HEK293 (cell line): ENCODE measurements around the gene FRMD5.

Experiments
- CTCF ChIA-PET: fragments of 350-600 bp; formaldehyde crosslinking; extraction: SDS; loops from one replicate; lab custom pipeline; 2021; ENCODE audit warnings: antibody characterized with exemption; lab: Yijun Ruan, JAX
- POLR2A ChIA-PET: fragments of 300-600 bp; formaldehyde crosslinking; extraction: SDS; loops from one replicate; lab custom pipeline; 2020; ENCODE audit warnings: antibody characterized with exemption, inconsistent platforms; lab: Yijun Ruan, JAX
- H3K27ac ChIP-seq: fragments of 200-500 bp; sonication (Bioruptor generic); 2 replicates; pipeline ENCODE4 v1.5.1; 2014; ENCODE audit warnings: low read depth, low read length, control low read depth, inconsistent platforms; ENCODE audit errors: extremely low read depth
- H3K36me3 ChIP-seq, 2 experiments: fragments of 200-500 bp in 1 of 2; sonication (Bioruptor generic) in 1 of 2; 1 replicate in 1 of 2; 2 replicates in 1 of 2; pipeline ENCODE4 v1.5.1; 2014 to 2017; ENCODE audit warnings: inconsistent platforms in 2 of 2, low read length in 2 of 2; ENCODE audit not compliant: control insufficient read depth in 2 of 2, insufficient read depth in 1 of 2
- H3K4me1 ChIP-seq: fragments of 200-500 bp; sonication (Bioruptor generic); 2 replicates; pipeline ENCODE4 v1.5.1; 2014; ENCODE audit warnings: mild to moderate bottlenecking, low read length, inconsistent platforms; ENCODE audit not compliant: control insufficient read depth, insufficient read depth
- H3K4me3 ChIP-seq: 2 replicates; pipeline ENCODE4 v1.5.1; 2011; ENCODE audit warnings: low read depth, mild to moderate bottlenecking, control low read depth, low read length, moderate library complexity
- H3K9me3 ChIP-seq: fragments of 200-500 bp; sonication (Bioruptor generic); 2 replicates; pipeline ENCODE4 v1.5.1; 2014; ENCODE audit warnings: low read depth, low read length, inconsistent platforms; ENCODE audit not compliant: control insufficient read depth, insufficient read depth
- GLI4 ChIP-seq: fragments of 450-650 bp; formaldehyde crosslinking; IDR thresholded peaks from 2 replicates; pipeline ENCODE4 v1.5.1; 2016; ENCODE audit warnings: missing biosample characterization, missing genetic modification characterization
- KLF16 ChIP-seq: fragments of 450-650 bp; formaldehyde crosslinking; IDR thresholded peaks from 2 replicates; pipeline ENCODE4 v1.5.1; 2017; ENCODE audit warnings: missing biosample characterization, missing genetic modification characterization
- MZF1 ChIP-seq: fragments of 450-650 bp; formaldehyde crosslinking; IDR thresholded peaks from 2 replicates; pipeline ENCODE4 v1.5.1; 2017; ENCODE audit warnings: missing biosample characterization, missing genetic modification characterization, borderline replicate concordance
- ZNF155 ChIP-seq: fragments of 450-650 bp; formaldehyde crosslinking; IDR thresholded peaks from 2 replicates; pipeline ENCODE4 v1.5.1; 2016; ENCODE audit warnings: missing biosample characterization, missing genetic modification characterization
- ZNF423 ChIP-seq: fragments of 450-650 bp; formaldehyde crosslinking; IDR thresholded peaks from 2 replicates; pipeline ENCODE4 v1.5.1; 2016; ENCODE audit warnings: missing biosample characterization, missing genetic modification characterization
- ZNF544 ChIP-seq: fragments of 450-650 bp; formaldehyde crosslinking; IDR thresholded peaks from 2 replicates; pipeline ENCODE4 v1.5.0; 2017; ENCODE audit warnings: missing biosample characterization, missing genetic modification characterization
- ZNF664 ChIP-seq: fragments of 450-650 bp; formaldehyde crosslinking; IDR thresholded peaks from 2 replicates; pipeline ENCODE4 v1.5.1; 2016; ENCODE audit warnings: missing biosample characterization, missing genetic modification characterization
- ZNF707 ChIP-seq: fragments of 450-650 bp; formaldehyde crosslinking; IDR thresholded peaks from 2 replicates; pipeline ENCODE4 v1.5.1; 2016; ENCODE audit warnings: missing biosample characterization, missing genetic modification characterization
- ZNF776 ChIP-seq: fragments of 450-650 bp; formaldehyde crosslinking; IDR thresholded peaks from 2 replicates; pipeline ENCODE4 v1.5.0; 2017; ENCODE audit warnings: missing biosample characterization, missing genetic modification characterization, borderline replicate concordance
- TF ChIP-seq, protein P1 (sequence below): fragments of 450-650 bp; formaldehyde crosslinking; IDR thresholded peaks from 2 replicates; pipeline ENCODE4 v1.5.1; 2016; ENCODE audit warnings: missing biosample characterization, missing genetic modification characterization
- TF ChIP-seq, protein P2 (sequence below): fragments of 450-650 bp; formaldehyde crosslinking; IDR thresholded peaks from 2 replicates; pipeline ENCODE4 v1.5.1; 2016; ENCODE audit warnings: missing biosample characterization, missing genetic modification characterization, low read depth
- TF ChIP-seq, protein P3 (sequence below): fragments of 450-650 bp; formaldehyde crosslinking; IDR thresholded peaks from 2 replicates; pipeline ENCODE4 v1.5.1; 2016; ENCODE audit warnings: missing biosample characterization, missing genetic modification characterization
- TF ChIP-seq, protein P4 (sequence below): fragments of 450-650 bp; IDR thresholded peaks from 2 replicates; pipeline ENCODE4 v1.5.1; 2018; ENCODE audit warnings: missing biosample characterization, mild to moderate bottlenecking, missing genetic modification characterization
- TF ChIP-seq, protein P5 (sequence below): fragments of 450-650 bp; formaldehyde crosslinking; IDR thresholded peaks from 2 replicates; pipeline ENCODE4 v1.5.1; 2016; ENCODE audit warnings: missing biosample characterization, missing genetic modification characterization, low read depth
- TF ChIP-seq, protein P6 (sequence below): fragments of 450-650 bp; formaldehyde crosslinking; IDR thresholded peaks from 2 replicates; pipeline ENCODE4 v1.5.1; 2017; ENCODE audit warnings: missing biosample characterization, missing genetic modification characterization

Gene FRMD5

DNA sequence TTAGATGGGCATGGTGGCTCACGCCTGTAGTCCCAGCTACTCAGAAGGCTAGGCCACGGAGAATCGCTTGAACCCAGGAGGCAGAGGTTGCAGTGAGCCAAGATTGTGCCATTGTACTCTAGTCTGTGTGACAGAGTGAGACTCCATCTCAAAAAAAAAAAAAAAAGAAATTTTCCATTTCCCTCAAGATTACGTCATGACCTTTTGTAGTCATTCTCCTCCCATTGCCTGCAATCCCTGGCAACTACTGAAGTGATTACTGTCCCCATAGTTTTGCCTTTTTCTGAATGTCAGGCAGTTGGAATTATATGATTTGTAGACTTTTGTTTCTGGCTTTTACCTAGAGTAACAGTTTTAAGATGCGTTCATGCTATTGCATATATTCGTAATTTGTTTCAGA lies 340.3 kb downstream of the FRMD5 start:
- TF ChIP-seq MZF1 (tag by site-specific recombination) (no peak), GLI4 (no peak), ZNF423 (tag by site-specific recombination) (no peak), ZNF155 (tag by site-specific recombination) (no peak), ZNF707 (tag by site-specific recombination) (no peak), ZNF664 (tag by site-specific recombination) (no peak), KLF16 (tag by site-specific recombination) (no peak), ZNF544 (tag by site-specific recombination) (no peak), ZNF776 (tag by site-specific recombination) (no peak)
- TF ChIP-seq, protein P1, sequence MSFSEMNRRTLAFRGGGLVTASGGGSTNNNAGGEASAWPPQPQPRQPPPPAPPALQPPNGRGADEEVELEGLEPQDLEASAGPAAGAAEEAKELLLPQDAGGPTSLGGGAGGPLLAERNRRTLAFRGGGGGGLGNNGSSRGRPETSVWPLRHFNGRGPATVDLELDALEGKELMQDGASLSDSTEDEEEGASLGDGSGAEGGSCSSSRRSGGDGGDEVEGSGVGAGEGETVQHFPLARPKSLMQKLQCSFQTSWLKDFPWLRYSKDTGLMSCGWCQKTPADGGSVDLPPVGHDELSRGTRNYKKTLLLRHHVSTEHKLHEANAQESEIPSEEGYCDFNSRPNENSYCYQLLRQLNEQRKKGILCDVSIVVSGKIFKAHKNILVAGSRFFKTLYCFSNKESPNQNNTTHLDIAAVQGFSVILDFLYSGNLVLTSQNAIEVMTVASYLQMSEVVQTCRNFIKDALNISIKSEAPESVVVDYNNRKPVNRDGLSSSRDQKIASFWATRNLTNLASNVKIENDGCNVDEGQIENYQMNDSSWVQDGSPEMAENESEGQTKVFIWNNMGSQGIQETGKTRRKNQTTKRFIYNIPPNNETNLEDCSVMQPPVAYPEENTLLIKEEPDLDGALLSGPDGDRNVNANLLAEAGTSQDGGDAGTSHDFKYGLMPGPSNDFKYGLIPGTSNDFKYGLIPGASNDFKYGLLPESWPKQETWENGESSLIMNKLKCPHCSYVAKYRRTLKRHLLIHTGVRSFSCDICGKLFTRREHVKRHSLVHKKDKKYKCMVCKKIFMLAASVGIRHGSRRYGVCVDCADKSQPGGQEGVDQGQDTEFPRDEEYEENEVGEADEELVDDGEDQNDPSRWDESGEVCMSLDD (tag by site-specific recombination) = no peak
- TF ChIP-seq, protein P2, sequence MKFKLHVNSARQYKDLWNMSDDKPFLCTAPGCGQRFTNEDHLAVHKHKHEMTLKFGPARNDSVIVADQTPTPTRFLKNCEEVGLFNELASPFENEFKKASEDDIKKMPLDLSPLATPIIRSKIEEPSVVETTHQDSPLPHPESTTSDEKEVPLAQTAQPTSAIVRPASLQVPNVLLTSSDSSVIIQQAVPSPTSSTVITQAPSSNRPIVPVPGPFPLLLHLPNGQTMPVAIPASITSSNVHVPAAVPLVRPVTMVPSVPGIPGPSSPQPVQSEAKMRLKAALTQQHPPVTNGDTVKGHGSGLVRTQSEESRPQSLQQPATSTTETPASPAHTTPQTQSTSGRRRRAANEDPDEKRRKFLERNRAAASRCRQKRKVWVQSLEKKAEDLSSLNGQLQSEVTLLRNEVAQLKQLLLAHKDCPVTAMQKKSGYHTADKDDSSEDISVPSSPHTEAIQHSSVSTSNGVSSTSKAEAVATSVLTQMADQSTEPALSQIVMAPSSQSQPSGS (tag by site-specific recombination) = no peak
- TF ChIP-seq, protein P3, sequence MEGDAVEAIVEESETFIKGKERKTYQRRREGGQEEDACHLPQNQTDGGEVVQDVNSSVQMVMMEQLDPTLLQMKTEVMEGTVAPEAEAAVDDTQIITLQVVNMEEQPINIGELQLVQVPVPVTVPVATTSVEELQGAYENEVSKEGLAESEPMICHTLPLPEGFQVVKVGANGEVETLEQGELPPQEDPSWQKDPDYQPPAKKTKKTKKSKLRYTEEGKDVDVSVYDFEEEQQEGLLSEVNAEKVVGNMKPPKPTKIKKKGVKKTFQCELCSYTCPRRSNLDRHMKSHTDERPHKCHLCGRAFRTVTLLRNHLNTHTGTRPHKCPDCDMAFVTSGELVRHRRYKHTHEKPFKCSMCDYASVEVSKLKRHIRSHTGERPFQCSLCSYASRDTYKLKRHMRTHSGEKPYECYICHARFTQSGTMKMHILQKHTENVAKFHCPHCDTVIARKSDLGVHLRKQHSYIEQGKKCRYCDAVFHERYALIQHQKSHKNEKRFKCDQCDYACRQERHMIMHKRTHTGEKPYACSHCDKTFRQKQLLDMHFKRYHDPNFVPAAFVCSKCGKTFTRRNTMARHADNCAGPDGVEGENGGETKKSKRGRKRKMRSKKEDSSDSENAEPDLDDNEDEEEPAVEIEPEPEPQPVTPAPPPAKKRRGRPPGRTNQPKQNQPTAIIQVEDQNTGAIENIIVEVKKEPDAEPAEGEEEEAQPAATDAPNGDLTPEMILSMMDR (tag by site-specific recombination) = no peak
- TF ChIP-seq, protein P4, sequence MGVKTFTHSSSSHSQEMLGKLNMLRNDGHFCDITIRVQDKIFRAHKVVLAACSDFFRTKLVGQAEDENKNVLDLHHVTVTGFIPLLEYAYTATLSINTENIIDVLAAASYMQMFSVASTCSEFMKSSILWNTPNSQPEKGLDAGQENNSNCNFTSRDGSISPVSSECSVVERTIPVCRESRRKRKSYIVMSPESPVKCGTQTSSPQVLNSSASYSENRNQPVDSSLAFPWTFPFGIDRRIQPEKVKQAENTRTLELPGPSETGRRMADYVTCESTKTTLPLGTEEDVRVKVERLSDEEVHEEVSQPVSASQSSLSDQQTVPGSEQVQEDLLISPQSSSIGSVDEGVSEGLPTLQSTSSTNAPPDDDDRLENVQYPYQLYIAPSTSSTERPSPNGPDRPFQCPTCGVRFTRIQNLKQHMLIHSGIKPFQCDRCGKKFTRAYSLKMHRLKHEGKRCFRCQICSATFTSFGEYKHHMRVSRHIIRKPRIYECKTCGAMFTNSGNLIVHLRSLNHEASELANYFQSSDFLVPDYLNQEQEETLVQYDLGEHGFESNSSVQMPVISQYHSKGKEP = no peak
- TF ChIP-seq, protein P5, sequence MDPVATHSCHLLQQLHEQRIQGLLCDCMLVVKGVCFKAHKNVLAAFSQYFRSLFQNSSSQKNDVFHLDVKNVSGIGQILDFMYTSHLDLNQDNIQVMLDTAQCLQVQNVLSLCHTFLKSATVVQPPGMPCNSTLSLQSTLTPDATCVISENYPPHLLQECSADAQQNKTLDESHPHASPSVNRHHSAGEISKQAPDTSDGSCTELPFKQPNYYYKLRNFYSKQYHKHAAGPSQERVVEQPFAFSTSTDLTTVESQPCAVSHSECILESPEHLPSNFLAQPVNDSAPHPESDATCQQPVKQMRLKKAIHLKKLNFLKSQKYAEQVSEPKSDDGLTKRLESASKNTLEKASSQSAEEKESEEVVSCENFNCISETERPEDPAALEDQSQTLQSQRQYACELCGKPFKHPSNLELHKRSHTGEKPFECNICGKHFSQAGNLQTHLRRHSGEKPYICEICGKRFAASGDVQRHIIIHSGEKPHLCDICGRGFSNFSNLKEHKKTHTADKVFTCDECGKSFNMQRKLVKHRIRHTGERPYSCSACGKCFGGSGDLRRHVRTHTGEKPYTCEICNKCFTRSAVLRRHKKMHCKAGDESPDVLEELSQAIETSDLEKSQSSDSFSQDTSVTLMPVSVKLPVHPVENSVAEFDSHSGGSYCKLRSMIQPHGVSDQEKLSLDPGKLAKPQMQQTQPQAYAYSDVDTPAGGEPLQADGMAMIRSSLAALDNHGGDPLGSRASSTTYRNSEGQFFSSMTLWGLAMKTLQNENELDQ = no peak
- TF ChIP-seq, protein P6, sequence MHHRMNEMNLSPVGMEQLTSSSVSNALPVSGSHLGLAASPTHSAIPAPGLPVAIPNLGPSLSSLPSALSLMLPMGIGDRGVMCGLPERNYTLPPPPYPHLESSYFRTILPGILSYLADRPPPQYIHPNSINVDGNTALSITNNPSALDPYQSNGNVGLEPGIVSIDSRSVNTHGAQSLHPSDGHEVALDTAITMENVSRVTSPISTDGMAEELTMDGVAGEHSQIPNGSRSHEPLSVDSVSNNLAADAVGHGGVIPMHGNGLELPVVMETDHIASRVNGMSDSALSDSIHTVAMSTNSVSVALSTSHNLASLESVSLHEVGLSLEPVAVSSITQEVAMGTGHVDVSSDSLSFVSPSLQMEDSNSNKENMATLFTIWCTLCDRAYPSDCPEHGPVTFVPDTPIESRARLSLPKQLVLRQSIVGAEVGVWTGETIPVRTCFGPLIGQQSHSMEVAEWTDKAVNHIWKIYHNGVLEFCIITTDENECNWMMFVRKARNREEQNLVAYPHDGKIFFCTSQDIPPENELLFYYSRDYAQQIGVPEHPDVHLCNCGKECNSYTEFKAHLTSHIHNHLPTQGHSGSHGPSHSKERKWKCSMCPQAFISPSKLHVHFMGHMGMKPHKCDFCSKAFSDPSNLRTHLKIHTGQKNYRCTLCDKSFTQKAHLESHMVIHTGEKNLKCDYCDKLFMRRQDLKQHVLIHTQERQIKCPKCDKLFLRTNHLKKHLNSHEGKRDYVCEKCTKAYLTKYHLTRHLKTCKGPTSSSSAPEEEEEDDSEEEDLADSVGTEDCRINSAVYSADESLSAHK (tag by site-specific recombination) = no peak
- TF ChIP-seq, all 188 proteins: peak for 0
- Histone ChIP-seq H3K4me3 (no peak overlapping the region), H3K4me1 (no peaks in the 10 kb centered on the region), H3K27ac (no peak overlapping the region), H3K9me3 (no peaks in the 10 kb centered on the region), H3K36me3 (peaks cover 36 to 82% of the 10 kb centered on the region in 2 experiments)
- ChIA-PET CTCF (interaction anchor here (0.6 kb wide), 1 partner anchor 20 kb away, joined by 3 read pairs; no protein-coding TSS in a partner anchor), POLR2A (no interaction called here)
